IPS-NIHi11 (cell line): ENCODE data around the gene ELFN1.
A peak's percentile ranks its signal among the peaks of the same experiment; 100 is the strongest.

Experiments used
- DNase-seq: peaks from one replicate; pipeline ENCODE4 v3.0.0; 2012; ENCODE audit warnings: mixed read lengths, low spot score

The ELFN1 gene

GRCh38 chr7:1663857-1664651 lies 6.0 kb upstream of the ELFN1 start:
- DNase-seq: peak; percentile 64

- DNase-seq: peak; percentile 93
Observed at GRCh38 chr7:1664711-1665548, 5.1 kb upstream of the ELFN1 start.

- DNase-seq: peak; percentile 64
Observed at GRCh38 chr7:1665549-1666316, 4.3 kb upstream of the ELFN1 start.

- peak; percentile 49 for DNase-seq
Observed at GRCh38 chr7:1666317-1666822, 3.7 kb upstream of the ELFN1 start.

GRCh38 chr7:1666823-1667565 lies 3.1 kb upstream of the ELFN1 start:
- DNase-seq: peak; percentile 45

GRCh38 chr7:1667566-1668395 lies 2.3 kb upstream of the ELFN1 start:
- peak; percentile 43 for DNase-seq

- DNase-seq: peak; percentile 13
Observed at GRCh38 chr7:1668396-1669063, 1.5 kb upstream of the ELFN1 start.

GRCh38 chr7:1669064-1669951 lies 769 bp upstream of the ELFN1 start:
- peak; percentile 64 for DNase-seq

- DNase-seq: peak; percentile 27
Observed at GRCh38 chr7:1670894-1671593, 967 bp downstream of the ELFN1 start.

- DNase-seq: peak; percentile 14
Observed at GRCh38 chr7:1671594-1672451, 1.7 kb downstream of the ELFN1 start.

GRCh38 chr7:1672851-1673486 lies 2.9 kb downstream of the ELFN1 start:
- no peak for DNase-seq

GRCh38 chr7:1673581-1674118 lies 3.6 kb downstream of the ELFN1 start:
- DNase-seq: no peak

- DNase-seq: peak; percentile 3
Observed at GRCh38 chr7:1674161-1675035, 4.3 kb downstream of the ELFN1 start.

GRCh38 chr7:1675036-1675671 lies 5.1 kb downstream of the ELFN1 start:
- peak; percentile 7 for DNase-seq
